Astrocyte (in vitro differentiated cells and primary cell): Measurements from ENCODE around the gene AMPD2. TPM values are rescaled to one million over a fixed set of nuclear protein-coding genes. Genes with fewer than 3 reads are reported as not detected.
A peak's percentile ranks its signal among the peaks of the same experiment; 100 is the strongest.

Experiments used
- DNase-seq: peaks from one replicate; pipeline ENCODE4 v3.0.0-alpha.2; 2010; ENCODE audit warnings: low read depth
- FAIRE-seq: peaks from 2 replicates; lab custom pipeline; 2011; peaks lifted over from hg19 to GRCh38; lab: Jason Lieb, UNC
- H2AFZ ChIP-seq: 2 replicates; pipeline ENCODE4 v1.6.0; 2012; ENCODE audit warnings: low read depth, low read length, inconsistent platforms
- H3K27ac ChIP-seq: 2 replicates; pipeline ENCODE4 v1.5.1; 2011; ENCODE audit warnings: low read depth, low read length, inconsistent platforms
- H3K27me3 ChIP-seq: 2 replicates; pipeline ENCODE4 v1.6.0; 2011; ENCODE audit warnings: low read length, inconsistent platforms; ENCODE audit not compliant: insufficient read depth
- H3K36me3 ChIP-seq: 2 replicates; pipeline ENCODE4 v1.5.1; 2011; ENCODE audit warnings: low read length, inconsistent platforms; ENCODE audit not compliant: insufficient read depth
- H3K4me1 ChIP-seq: 2 replicates; pipeline ENCODE4 v1.5.1; 2011; ENCODE audit warnings: low read length, inconsistent platforms; ENCODE audit not compliant: insufficient read depth
- H3K4me2 ChIP-seq: 2 replicates; pipeline ENCODE4 v1.6.0; 2012; ENCODE audit warnings: low read length, inconsistent platforms
- H3K4me3 ChIP-seq: 2 replicates; pipeline ENCODE4 v1.5.1; 2011; ENCODE audit warnings: low read depth, mild to moderate bottlenecking, low read length, inconsistent platforms; ENCODE audit not compliant: insufficient read depth
- H3K79me2 ChIP-seq: 2 replicates; pipeline ENCODE4 v1.6.0; 2012; ENCODE audit warnings: mild to moderate bottlenecking, low read length, inconsistent platforms; ENCODE audit not compliant: insufficient read depth
- H3K9ac ChIP-seq: 2 replicates; pipeline ENCODE4 v1.6.0; 2012; ENCODE audit warnings: mild to moderate bottlenecking, low read length, inconsistent platforms
- H3K9me3 ChIP-seq: 2 replicates; pipeline ENCODE4 v1.5.1; 2012; ENCODE audit warnings: low read depth, mild to moderate bottlenecking, low read length, inconsistent platforms; ENCODE audit not compliant: insufficient read depth
- H4K20me1 ChIP-seq: 2 replicates; pipeline ENCODE4 v1.6.0; 2012; ENCODE audit warnings: low read length, inconsistent platforms; ENCODE audit not compliant: insufficient read depth
- H3K27ac Mint-ChIP-seq: one replicate; pipeline ENCODE4 v1.8.0; 2021; ENCODE audit warnings: mild to moderate bottlenecking, mixed read lengths; ENCODE audit not compliant: unreplicated experiment
- H3K27me3 Mint-ChIP-seq: one replicate; pipeline ENCODE4 v1.8.0; 2021; ENCODE audit warnings: low read depth, mixed read lengths; ENCODE audit not compliant: unreplicated experiment
- H3K36me3 Mint-ChIP-seq: one replicate; pipeline ENCODE4 v1.8.0; 2021; ENCODE audit warnings: low read depth, mixed read lengths; ENCODE audit not compliant: unreplicated experiment
- H3K4me1 Mint-ChIP-seq: one replicate; pipeline ENCODE4 v1.8.0; 2021; ENCODE audit warnings: low read depth, mixed read lengths; ENCODE audit not compliant: unreplicated experiment
- H3K4me3 Mint-ChIP-seq: one replicate; pipeline ENCODE4 v1.8.0; 2021; ENCODE audit warnings: mild to moderate bottlenecking, moderate library complexity, mixed read lengths; ENCODE audit not compliant: unreplicated experiment
- H3K9me3 Mint-ChIP-seq: one replicate; pipeline ENCODE4 v1.8.0; 2021; ENCODE audit warnings: mild to moderate bottlenecking, mixed read lengths; ENCODE audit not compliant: unreplicated experiment
- EZH2 ChIP-seq: IDR thresholded peaks from 2 replicates; pipeline ENCODE4 v1.6.1; 2012; ENCODE audit warnings: mild to moderate bottlenecking, low read length, inconsistent platforms; ENCODE audit not compliant: insufficient read depth
- total RNA-seq: library from RNA; stranded (reverse); gene quantifications from 2 replicates; pipeline ENCODE4 v1.2.1, GENCODE V29; 2021
- TF ChIP-seq, protein P1 (sequence below): IDR thresholded peaks from 2 replicates; pipeline ENCODE4 v1.5.1; 2011; ENCODE audit warnings: low read depth, mild to moderate bottlenecking, inconsistent platforms, low read length, moderate library complexity; ENCODE audit not compliant: insufficient read depth

The AMPD2 gene
- total RNA-seq, 1 donor from 2014 or later = 156 TPM

GRCh38 chr1:109595531-109595930 lies 24.1 kb upstream of the AMPD2 start:
- H3K9ac ChIP-seq = peak overlapping the region; percentile 45

GRCh38 chr1:109598156-109598555 lies 21.5 kb upstream of the AMPD2 start:
- no peak for FAIRE-seq
- H3K79me2 ChIP-seq = peaks cover 3% of the 10 kb centered on the region
- Mint-ChIP-seq H3K36me3 (peaks cover 9% of the 10 kb centered on the region), H3K4me1 (peaks cover 20% of the 10 kb centered on the region), H3K27ac (no peak overlapping the region), H3K9me3 (no peaks in the 10 kb centered on the region), H3K27me3 (no peaks in the 10 kb centered on the region), H3K4me3 (no peak overlapping the region)
- H3K4me3 ChIP-seq = no peak overlapping the region
- no peak overlapping the region for H3K4me2 ChIP-seq
- H3K9ac ChIP-seq = no peak overlapping the region
- DNase-seq = no peak
- H3K9me3 ChIP-seq = no peaks in the 10 kb centered on the region
- H2AFZ ChIP-seq = no peak overlapping the region
- peaks cover 16% of the 10 kb centered on the region for H3K36me3 ChIP-seq
- H3K27ac ChIP-seq = no peak overlapping the region
- no peaks in the 10 kb centered on the region for H4K20me1 ChIP-seq
- peaks cover 12% of the 10 kb centered on the region for H3K4me1 ChIP-seq
- no peaks in the 10 kb centered on the region for H3K27me3 ChIP-seq
- no peak for TF ChIP-seq EZH2
- TF ChIP-seq, protein P1, sequence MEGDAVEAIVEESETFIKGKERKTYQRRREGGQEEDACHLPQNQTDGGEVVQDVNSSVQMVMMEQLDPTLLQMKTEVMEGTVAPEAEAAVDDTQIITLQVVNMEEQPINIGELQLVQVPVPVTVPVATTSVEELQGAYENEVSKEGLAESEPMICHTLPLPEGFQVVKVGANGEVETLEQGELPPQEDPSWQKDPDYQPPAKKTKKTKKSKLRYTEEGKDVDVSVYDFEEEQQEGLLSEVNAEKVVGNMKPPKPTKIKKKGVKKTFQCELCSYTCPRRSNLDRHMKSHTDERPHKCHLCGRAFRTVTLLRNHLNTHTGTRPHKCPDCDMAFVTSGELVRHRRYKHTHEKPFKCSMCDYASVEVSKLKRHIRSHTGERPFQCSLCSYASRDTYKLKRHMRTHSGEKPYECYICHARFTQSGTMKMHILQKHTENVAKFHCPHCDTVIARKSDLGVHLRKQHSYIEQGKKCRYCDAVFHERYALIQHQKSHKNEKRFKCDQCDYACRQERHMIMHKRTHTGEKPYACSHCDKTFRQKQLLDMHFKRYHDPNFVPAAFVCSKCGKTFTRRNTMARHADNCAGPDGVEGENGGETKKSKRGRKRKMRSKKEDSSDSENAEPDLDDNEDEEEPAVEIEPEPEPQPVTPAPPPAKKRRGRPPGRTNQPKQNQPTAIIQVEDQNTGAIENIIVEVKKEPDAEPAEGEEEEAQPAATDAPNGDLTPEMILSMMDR = no peak

More at GRCh38 chr1:109595531-109595930, 24.1 kb upstream of the AMPD2 start:
- Mint-ChIP-seq H3K9me3 (no peaks in the 10 kb centered on the region), H3K27me3 (no peaks in the 10 kb centered on the region), H3K27ac (peak overlapping the region; percentile 34), H3K4me1 (peaks cover 20% of the 10 kb centered on the region), H3K36me3 (peaks cover 9% of the 10 kb centered on the region), H3K4me3 (no peak overlapping the region)
- Histone ChIP-seq H3K4me2 (peak overlapping the region; percentile 46), H3K36me3 (peaks cover 29% of the 10 kb centered on the region), H2AFZ (no peak overlapping the region), H3K9me3 (no peaks in the 10 kb centered on the region), H3K27me3 (no peaks in the 10 kb centered on the region), H3K4me3 (no peak overlapping the region), H3K27ac (peak overlapping the region; percentile 49), H3K4me1 (peaks cover 12% of the 10 kb centered on the region), H3K79me2 (peaks cover 3% of the 10 kb centered on the region), H4K20me1 (peaks cover 3% of the 10 kb centered on the region)
- DNase-seq (peak; percentile 36), FAIRE-seq (no peak)
- TF ChIP-seq EZH2 = no peak
- TF ChIP-seq, protein P1 = no peak

GRCh38 chr1:109598655-109599054 lies 21.0 kb upstream of the AMPD2 start:
- TF ChIP-seq, protein P1 = peak; percentile 26
- TF ChIP-seq EZH2 = no peak
- FAIRE-seq (no peak), DNase-seq (no peak)
- Histone ChIP-seq H3K36me3 (peaks cover 17% of the 10 kb centered on the region), H3K4me1 (peaks cover 12% of the 10 kb centered on the region), H3K9me3 (no peaks in the 10 kb centered on the region), H3K27ac (no peak overlapping the region), H4K20me1 (no peaks in the 10 kb centered on the region), H3K9ac (no peak overlapping the region), H3K79me2 (peaks cover 3% of the 10 kb centered on the region), H3K4me3 (no peak overlapping the region), H3K27me3 (no peaks in the 10 kb centered on the region), H3K4me2 (no peak overlapping the region), H2AFZ (no peak overlapping the region)
- no peak overlapping the region for H3K4me3 Mint-ChIP-seq
- peaks cover 20% of the 10 kb centered on the region for H3K4me1 Mint-ChIP-seq
- no peaks in the 10 kb centered on the region for H3K27me3 Mint-ChIP-seq
- H3K9me3 Mint-ChIP-seq = no peaks in the 10 kb centered on the region
- H3K36me3 Mint-ChIP-seq = peaks cover 13% of the 10 kb centered on the region
- H3K27ac Mint-ChIP-seq = no peak overlapping the region
